Cardiac fibroblast (primary cell): ENCODE results near the gene SH3D21.
A peak's percentile ranks its signal among the peaks of the same experiment; 100 is the strongest.

Experiments
- DNase-seq, 2 donors: peaks; one replicate each; pipeline versions ENCODE4 v3.0.0 to v3.0.0-alpha.2; 2010; ENCODE audit warnings: low read depth in 2 of 2
- H3K4me3 ChIP-seq, 2 donors: replicated peaks in 1 of 2; 1 replicate in 1 of 2; 2 replicates in 1 of 2; pipeline ENCODE4 v1.5.1; 2011; ENCODE audit warnings: low read depth in 2 of 2, low read length in 2 of 2, mild to moderate bottlenecking in 2 of 2, moderate library complexity in 1 of 2
- TF ChIP-seq, protein P1 (sequence below): IDR thresholded peaks from one replicate; pipeline ENCODE4 v1.5.1; 2011; ENCODE audit warnings: low read depth, mild to moderate bottlenecking, low read length, inconsistent platforms

SH3D21 gene

DNA sequence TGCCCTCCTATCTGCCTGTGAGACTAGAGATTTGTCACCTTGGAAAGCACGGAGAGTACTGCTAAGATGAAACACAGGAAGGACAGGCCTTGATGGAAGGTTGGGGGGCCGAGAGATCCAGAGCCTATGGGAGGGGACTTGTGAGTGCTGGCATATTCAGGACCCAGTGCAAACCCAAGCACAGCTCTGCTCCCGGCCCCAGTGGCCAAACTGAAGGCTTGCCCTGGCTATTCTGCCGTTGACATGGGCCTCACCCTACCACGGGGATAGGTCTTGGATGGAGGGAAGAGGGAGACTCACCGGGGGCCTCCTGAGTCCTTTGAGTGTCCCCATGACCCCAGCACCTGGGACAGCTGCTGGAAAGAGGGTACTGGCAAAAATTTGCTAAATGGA lies 21.9 kb downstream of the SH3D21 start:
- no peak for DNase-seq
- TF ChIP-seq, protein P1, sequence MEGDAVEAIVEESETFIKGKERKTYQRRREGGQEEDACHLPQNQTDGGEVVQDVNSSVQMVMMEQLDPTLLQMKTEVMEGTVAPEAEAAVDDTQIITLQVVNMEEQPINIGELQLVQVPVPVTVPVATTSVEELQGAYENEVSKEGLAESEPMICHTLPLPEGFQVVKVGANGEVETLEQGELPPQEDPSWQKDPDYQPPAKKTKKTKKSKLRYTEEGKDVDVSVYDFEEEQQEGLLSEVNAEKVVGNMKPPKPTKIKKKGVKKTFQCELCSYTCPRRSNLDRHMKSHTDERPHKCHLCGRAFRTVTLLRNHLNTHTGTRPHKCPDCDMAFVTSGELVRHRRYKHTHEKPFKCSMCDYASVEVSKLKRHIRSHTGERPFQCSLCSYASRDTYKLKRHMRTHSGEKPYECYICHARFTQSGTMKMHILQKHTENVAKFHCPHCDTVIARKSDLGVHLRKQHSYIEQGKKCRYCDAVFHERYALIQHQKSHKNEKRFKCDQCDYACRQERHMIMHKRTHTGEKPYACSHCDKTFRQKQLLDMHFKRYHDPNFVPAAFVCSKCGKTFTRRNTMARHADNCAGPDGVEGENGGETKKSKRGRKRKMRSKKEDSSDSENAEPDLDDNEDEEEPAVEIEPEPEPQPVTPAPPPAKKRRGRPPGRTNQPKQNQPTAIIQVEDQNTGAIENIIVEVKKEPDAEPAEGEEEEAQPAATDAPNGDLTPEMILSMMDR: no peak
- H3K4me3 ChIP-seq: no peak overlapping the region

DNA sequence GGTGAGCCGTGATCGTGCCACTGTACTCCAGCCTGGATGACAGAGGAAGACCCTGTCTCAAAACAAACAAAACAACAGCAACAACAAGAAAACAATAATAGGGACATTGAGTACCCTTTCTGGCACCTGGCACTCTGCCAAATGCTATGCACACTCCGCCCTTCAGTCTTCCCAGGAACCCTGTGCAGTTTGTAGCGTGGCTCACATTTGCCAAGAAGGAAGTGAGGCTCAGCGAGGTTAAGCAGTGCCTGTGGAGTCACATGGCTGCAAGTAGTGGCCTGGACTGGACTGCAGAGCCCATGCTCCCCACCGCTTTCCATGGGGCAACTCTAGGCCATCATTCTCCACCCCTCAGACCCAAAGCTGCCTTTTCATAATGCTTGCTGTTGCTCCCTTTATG lies 22.5 kb downstream of the SH3D21 start:
- peak; percentile 35 to 59 for DNase-seq
- H3K4me3 ChIP-seq: no peak overlapping the region
- TF ChIP-seq, protein P1: no peak

DNA sequence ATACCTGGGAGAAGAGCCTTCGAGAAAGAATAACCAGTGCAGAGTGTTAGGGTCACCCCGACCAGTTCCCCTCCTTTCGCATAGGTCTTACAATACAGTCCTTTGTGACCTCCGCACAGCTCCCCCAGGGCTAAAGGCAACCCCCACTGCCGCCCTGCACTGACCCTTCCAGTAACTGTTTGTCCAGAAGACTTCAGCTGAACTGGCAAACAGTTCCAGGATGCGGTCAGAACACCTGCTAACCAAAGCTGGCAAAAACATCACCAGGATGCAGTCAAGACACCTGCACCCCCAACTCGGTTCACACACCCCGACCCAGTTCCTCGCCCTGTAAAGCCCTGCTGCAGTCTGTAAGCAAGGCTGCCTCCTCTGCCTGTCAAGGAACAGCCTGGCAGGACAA lies 23.6 kb downstream of the SH3D21 start:
- no peak overlapping the region for H3K4me3 ChIP-seq
- no peak for DNase-seq
- TF ChIP-seq, protein P1: no peak

DNA sequence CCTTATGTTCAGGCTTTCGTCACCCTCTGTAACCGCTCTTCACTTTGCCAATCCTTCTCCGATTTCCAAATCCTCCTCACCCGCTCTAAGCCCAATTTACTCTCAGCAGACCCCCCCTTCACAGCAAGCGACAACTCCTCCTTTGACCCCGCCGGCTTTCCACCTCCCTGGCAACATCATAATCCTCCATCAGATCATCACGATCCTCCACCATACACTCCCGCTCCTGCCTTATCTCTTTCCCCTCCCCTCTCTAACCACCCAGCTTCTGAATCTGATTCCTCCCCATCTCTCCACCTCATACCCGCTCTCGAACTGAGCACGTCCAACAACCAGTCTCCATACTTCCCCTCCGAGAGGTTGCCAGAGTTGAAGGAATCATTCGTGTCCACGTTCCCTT lies 24.8 kb downstream of the SH3D21 start:
- DNase-seq: no peak
- H3K4me3 ChIP-seq: no peak overlapping the region
- TF ChIP-seq, protein P1: no peak

DNA sequence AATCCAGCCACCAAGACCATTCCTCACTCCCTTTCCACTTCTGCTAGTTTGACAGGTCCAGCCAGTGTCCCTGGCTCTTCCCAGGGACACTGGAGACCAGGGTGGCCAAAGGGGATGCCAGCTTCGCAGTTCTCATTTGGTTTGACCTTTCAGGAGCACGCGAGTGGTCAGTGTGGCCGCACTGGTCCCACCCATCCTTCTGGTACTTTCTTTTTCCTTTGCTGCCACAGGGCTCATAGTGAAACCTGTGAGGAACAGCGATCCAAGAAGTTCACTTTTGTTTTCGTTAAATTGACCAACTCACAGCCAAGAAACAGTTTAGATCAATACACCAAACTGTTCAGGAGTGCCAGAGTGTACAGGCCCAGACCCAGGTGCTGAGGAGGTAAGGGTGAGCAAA lies 31.7 kb downstream of the SH3D21 start:
- no peak for DNase-seq
- H3K4me3 ChIP-seq: no peak overlapping the region
- TF ChIP-seq, protein P1: no peak

DNA sequence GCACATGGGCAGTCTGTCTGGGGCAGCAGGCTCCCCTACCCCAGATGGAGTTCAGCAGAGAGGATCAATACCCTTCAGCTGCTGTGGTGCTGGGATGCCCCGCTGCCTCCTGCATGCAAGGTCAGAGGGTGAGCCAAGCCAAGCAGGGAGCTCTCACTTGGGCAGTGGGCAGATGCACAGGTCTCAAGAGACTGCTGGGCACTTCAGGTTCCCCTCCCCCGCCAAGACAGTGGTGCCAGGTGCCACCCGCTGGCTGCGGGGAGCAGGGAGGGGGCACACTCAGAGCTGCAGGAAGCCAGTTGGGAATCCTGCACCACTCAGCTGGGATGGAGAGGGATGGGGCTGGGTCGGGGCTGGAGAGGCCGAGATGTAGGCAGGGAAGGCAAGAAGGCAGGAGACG lies 33.0 kb downstream of the SH3D21 start:
- TF ChIP-seq, protein P1: no peak
- no peak overlapping the region for H3K4me3 ChIP-seq

DNA sequence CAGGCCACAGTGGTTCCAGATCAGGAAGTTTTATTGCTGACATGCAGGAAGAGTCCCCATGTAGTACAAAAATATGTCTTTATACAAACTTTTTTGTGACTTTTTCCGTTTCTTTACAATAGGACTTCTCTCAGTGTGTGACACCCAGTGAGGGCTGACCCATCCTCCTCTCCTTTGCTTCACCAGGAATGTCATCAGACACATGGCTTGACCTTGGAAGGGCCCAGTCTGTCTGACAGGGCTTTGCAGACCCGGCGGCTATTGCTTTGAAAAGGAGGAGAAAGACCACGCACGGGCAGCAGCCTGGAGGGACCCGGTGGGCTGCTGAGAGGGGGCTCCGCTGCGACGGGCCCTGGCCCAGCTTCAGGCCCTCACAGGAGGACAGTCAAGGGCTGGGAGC lies 33.4 kb downstream of the SH3D21 start:
- TF ChIP-seq, protein P1: no peak
- no peak for DNase-seq
- H3K4me3 ChIP-seq: no peak overlapping the region

More for the DNA sequence above, 33.0 kb downstream of the SH3D21 start:
- no peak for DNase-seq
